Measurements from ENCODE around the gene SH3BP5L. TPM values are rescaled to one million over a fixed set of nuclear protein-coding genes. Genes with fewer than 3 reads are reported as not detected.

Gene SH3BP5L
- total RNA-seq (19.8 and 20.3 TPM in 2 replicates), polyA plus RNA-seq (17.5 and 17.9 TPM in 2 replicates), polyA minus RNA-seq (ENCODE audit: low replicate concordance) (21.1 and 22.9 TPM in 2 replicates)
- polyA plus RNA-seq (2012): 20.3 and 22.0 TPM in 2 replicates

DNA sequence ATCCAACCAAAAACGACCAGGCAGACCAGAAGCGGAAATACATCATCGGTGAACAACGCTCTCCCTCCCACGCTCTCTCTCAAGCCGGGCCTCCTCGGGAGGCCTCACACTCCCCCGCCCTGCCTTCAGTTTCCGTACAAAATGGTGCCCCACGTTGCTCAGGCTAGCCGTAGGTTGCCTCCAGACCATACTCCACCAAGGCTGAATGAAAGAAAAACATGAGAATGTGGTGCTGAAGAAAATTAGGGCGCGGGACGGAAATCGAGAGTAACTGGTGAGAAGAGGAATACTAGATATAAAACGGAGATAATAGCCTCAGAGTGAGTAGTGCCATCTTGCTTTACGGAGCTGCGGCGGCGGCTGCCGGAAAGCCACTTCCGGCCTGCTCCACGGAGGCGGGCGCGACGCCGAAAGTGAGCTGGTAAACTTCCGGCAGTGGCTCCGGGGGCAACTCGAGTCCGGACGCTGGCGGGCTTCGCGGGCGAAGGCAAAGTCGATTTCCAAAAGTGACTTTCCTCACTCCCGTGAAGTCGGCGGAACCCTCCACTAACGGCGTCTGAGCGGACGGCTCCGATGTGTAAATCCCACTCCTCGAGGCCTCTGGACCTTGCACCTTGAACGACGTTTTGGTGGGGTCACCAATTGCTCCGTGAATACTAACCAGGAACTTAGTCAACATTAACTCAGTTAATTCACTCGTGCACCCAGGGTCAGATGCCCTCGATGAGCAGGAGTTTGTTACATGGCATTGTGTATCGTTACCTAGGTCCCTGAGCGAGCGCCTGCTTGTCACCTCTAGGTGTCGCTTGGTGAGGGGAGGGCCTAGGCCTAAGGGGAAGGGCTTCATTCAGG, at the start of gene SH3BP5L:
SH3BP5L (minus strand) TSS at position 7 of the 852 bp plus-strand sequence. CDS start 980 bp downstream, outside the sequence.
- peak within 1 kb of the TSS; percentile 92 for H3K4me2 ChIP-seq (ENCODE audit: extremely low read depth, insufficient read depth, low read length)
- H3K27ac ChIP-seq (ENCODE audit: insufficient read depth, low read length): peak within 1 kb of the TSS; percentile 98
- peak; percentile 97 for DNase-seq (ENCODE audit: low read depth in 2 of 2)
- no peaks in the 10 kb centered on the region for H3K9me3 ChIP-seq (ENCODE audit: control insufficient read depth, insufficient read depth, low read depth, low read length)
- TF ChIP-seq EZH2 (IDR thresholded peaks at IDR 0.05; ENCODE audit: low read length, missing control alignments): no peak
- TF ChIP-seq CTCF (conservative IDR thresholded peaks at IDR 0.05 in 1 of 2, IDR thresholded peaks at IDR 0.05 in 1 of 2; ENCODE audit: low read depth in 1 of 2, low read length in 2 of 2): peak; percentile 53 to 67
- H3K79me2 ChIP-seq (ENCODE audit: control insufficient read depth, insufficient read depth, low read length): peaks cover 38% of the 10 kb centered on the region
- peaks cover 31% of the 10 kb centered on the region for H3K4me1 ChIP-seq (ENCODE audit: control insufficient read depth, extremely low read depth, insufficient read depth, low read length)
- H4K20me1 ChIP-seq (ENCODE audit: control insufficient read depth, extremely low read depth, insufficient read depth, low read length): peaks cover 2% of the 10 kb centered on the region
- H3K4me3 ChIP-seq (replicated peaks in 1 of 4; ENCODE audit: control extremely low read depth in 1 of 4, insufficient read depth in 1 of 4, low read depth in 3 of 4, low read length in 4 of 4): peak within 1 kb of the TSS; percentile 85 to 91 (median 89)
- H2AFZ ChIP-seq (ENCODE audit: low read length): peak within 1 kb of the TSS; percentile 99
- H3K36me3 ChIP-seq (ENCODE audit: control insufficient read depth, insufficient read depth, low read length): peaks cover 2% of the 10 kb centered on the region
- H3K27me3 ChIP-seq (ENCODE audit: control insufficient read depth, insufficient read depth, low read length): no peaks in the 10 kb centered on the region
- H3K9ac ChIP-seq (ENCODE audit: insufficient read depth, low read length): peak within 1 kb of the TSS; percentile 82

DNA sequence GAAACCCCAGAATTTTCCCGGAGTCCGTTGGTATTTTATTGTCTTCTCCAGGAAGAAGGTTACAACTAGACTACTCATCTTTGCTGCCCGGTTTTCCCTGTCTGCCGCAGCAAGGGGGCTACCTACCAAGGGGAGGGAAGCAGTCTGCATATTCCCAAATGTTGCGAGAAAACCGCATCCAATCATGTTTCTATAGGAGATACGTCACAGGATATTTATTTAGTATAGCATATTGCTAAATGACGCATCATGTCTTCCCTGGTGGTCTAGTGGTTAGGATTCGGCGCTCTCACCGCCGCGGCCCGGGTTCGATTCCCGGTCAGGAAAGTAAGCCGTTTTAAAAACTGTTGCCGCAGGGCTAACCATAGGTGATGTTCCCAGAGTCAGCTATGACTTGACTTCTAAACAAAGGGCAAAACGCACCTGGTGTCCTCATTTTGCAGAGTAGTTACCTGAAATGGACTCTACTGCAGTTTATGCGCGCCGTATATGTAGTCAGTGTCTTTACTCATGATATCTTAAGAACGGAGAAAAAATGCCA, 48.3 kb upstream of the SH3BP5L start:
- TF ChIP-seq EZH2 (IDR thresholded peaks at IDR 0.05; ENCODE audit: low read length, missing control alignments) (no peak), CTCF (conservative IDR thresholded peaks at IDR 0.05 in 1 of 2, IDR thresholded peaks at IDR 0.05 in 1 of 2; ENCODE audit: low read depth in 1 of 2, low read length in 2 of 2) (no peak)
- no peak overlapping the region for H3K9ac ChIP-seq (ENCODE audit: insufficient read depth, low read length)

DNA sequence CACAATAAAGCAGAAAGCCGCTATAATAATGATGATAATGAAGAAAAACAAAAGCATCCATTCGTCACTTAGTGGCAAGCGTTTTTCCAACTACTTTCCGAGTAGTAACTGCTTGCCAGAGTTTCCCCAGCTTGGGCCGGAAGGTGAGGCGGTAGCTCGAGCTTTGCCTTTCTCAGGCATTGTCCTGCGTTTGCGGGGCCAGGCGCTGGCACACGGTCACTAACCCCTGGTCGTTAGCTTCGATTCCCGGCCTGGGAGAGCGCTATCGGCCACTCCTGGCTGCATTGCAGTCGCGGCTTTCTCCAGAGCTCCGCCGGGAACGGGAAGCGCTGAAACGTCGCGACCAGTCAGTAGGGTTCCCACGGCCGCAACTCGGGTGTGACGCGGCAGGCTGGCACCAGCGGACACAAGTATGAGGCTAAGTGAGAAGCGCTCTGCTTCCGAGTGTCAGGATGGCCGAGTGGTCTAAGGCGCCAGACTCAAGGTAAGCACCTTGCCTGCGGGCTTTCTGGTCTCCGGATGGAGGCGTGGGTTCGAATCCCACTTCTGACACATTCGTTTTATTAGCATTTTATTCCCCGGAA, 47.8 kb upstream of the SH3BP5L start:
- Histone ChIP-seq H3K4me1 (ENCODE audit: control insufficient read depth, extremely low read depth, insufficient read depth, low read length) (no peaks in the 10 kb centered on the region), H4K20me1 (ENCODE audit: control insufficient read depth, extremely low read depth, insufficient read depth, low read length) (no peaks in the 10 kb centered on the region), H2AFZ (ENCODE audit: low read length) (peak overlapping the region; percentile 42), H3K36me3 (ENCODE audit: control insufficient read depth, insufficient read depth, low read length) (no peaks in the 10 kb centered on the region), H3K27me3 (ENCODE audit: control insufficient read depth, insufficient read depth, low read length) (no peaks in the 10 kb centered on the region), H3K4me2 (ENCODE audit: extremely low read depth, insufficient read depth, low read length) (peak overlapping the region; percentile 42), H3K4me3 (replicated peaks in 1 of 4; ENCODE audit: control extremely low read depth in 1 of 4, insufficient read depth in 1 of 4, low read depth in 3 of 4, low read length in 4 of 4) (peak overlapping the region; percentile 45 to 86 (median 70)), H3K27ac (ENCODE audit: insufficient read depth, low read length) (peak overlapping the region; percentile 86), H3K9ac (ENCODE audit: insufficient read depth, low read length) (peak overlapping the region; percentile 68), H3K79me2 (ENCODE audit: control insufficient read depth, insufficient read depth, low read length) (no peaks in the 10 kb centered on the region), H3K9me3 (ENCODE audit: control insufficient read depth, insufficient read depth, low read depth, low read length) (no peaks in the 10 kb centered on the region)
- peak; percentile 88 to 97 for DNase-seq (ENCODE audit: low read depth in 2 of 2)
- TF ChIP-seq EZH2 (IDR thresholded peaks at IDR 0.05; ENCODE audit: low read length, missing control alignments) (no peak), CTCF (conservative IDR thresholded peaks at IDR 0.05 in 1 of 2, IDR thresholded peaks at IDR 0.05 in 1 of 2; ENCODE audit: low read depth in 1 of 2, low read length in 2 of 2) (no peak)

More for the DNA sequence above, 48.3 kb upstream of the SH3BP5L start:
- no peaks in the 10 kb centered on the region for H4K20me1 ChIP-seq (ENCODE audit: control insufficient read depth, extremely low read depth, insufficient read depth, low read length)
- H3K36me3 ChIP-seq (ENCODE audit: control insufficient read depth, insufficient read depth, low read length): no peaks in the 10 kb centered on the region
- DNase-seq (ENCODE audit: low read depth in 2 of 2): peak; percentile 84 to 96
- H3K9me3 ChIP-seq (ENCODE audit: control insufficient read depth, insufficient read depth, low read depth, low read length): no peaks in the 10 kb centered on the region
- H3K79me2 ChIP-seq (ENCODE audit: control insufficient read depth, insufficient read depth, low read length): no peaks in the 10 kb centered on the region
- H3K27ac ChIP-seq (ENCODE audit: insufficient read depth, low read length): no peak overlapping the region
- peak overlapping the region; percentile 9 to 86 (median 56) for H3K4me3 ChIP-seq (replicated peaks in 1 of 4; ENCODE audit: control extremely low read depth in 1 of 4, insufficient read depth in 1 of 4, low read depth in 3 of 4, low read length in 4 of 4)
- no peak overlapping the region for H2AFZ ChIP-seq (ENCODE audit: low read length)
- no peaks in the 10 kb centered on the region for H3K27me3 ChIP-seq (ENCODE audit: control insufficient read depth, insufficient read depth, low read length)
- H3K4me1 ChIP-seq (ENCODE audit: control insufficient read depth, extremely low read depth, insufficient read depth, low read length): no peaks in the 10 kb centered on the region
- H3K4me2 ChIP-seq (ENCODE audit: extremely low read depth, insufficient read depth, low read length): peak overlapping the region; percentile 34

Data from fibroblast of lung (primary cell).